B cell (primary cell): ENCODE data around the gene PREX1. TPM values are rescaled to one million over a fixed set of nuclear protein-coding genes. Genes with fewer than 3 reads are reported as not detected.

Experiments
- ATAC-seq: fragments of 200-7000 bp; cut with Tn5 transposase; one replicate; pipeline ENCODE4 v1.10.0; 2021; ENCODE audit warnings: low read depth, mild to moderate bottlenecking, moderate number of reproducible peaks, moderate library complexity
- CTCF ChIA-PET: fragments of 350-600 bp; sonication (Branson Sonifier 250); formaldehyde crosslinking; loops from one replicate; lab custom pipeline; 2021; ENCODE audit warnings: antibody characterized with exemption, inconsistent platforms; lab: Charles Lee
- POLR2A ChIA-PET: fragments of 350-600 bp; sonication (Branson Sonifier 250); formaldehyde crosslinking; loops from one replicate; lab custom pipeline; 2021; ENCODE audit warnings: antibody characterized with exemption; lab: Charles Lee
- DNase-seq: peaks from one replicate; pipeline ENCODE4 v3.0.0; 2013
- H2AFZ ChIP-seq: 2 replicates; pipeline ENCODE4 v1.6.1; 2012; ENCODE audit warnings: mild to moderate bottlenecking, low read depth, low read length; ENCODE audit not compliant: insufficient read depth, poor library complexity, severe bottlenecking
- H3K27ac ChIP-seq, 2 donors: 1 replicate in 1 of 2; 2 replicates in 1 of 2; pipeline ENCODE4 v1.5.1; 2012 to 2013; ENCODE audit warnings: low read length in 2 of 2, mild to moderate bottlenecking in 2 of 2, moderate library complexity in 1 of 2
- H3K27me3 ChIP-seq, 4 experiments: fragments of 200-600 bp in 1 of 4; sonication (generic) in 1 of 4; replicated peaks in 1 of 4; 1 replicate in 2 of 4; 2 replicates in 2 of 4; pipeline versions ENCODE4 v1.6.1 to v1.7.0; 2013 to 2016; ENCODE audit warnings: low read length in 3 of 4, mild to moderate bottlenecking in 2 of 4, mixed read lengths in 1 of 4, moderate library complexity in 1 of 4; ENCODE audit not compliant: insufficient read depth in 4 of 4, control insufficient read depth in 3 of 4; ENCODE audit errors: control extremely low read depth in 1 of 4
- H3K36me3 ChIP-seq, 2 experiments: replicated peaks in 1 of 2; 1 replicate in 1 of 2; 2 replicates in 1 of 2; pipeline versions ENCODE4 v1.6.1 to v1.7.1; 2013; ENCODE audit warnings: low read length in 1 of 2; ENCODE audit not compliant: insufficient read depth in 2 of 2, control insufficient read depth in 1 of 2; ENCODE audit errors: control extremely low read depth in 1 of 2, extremely low read depth in 1 of 2
- H3K4me1 ChIP-seq, 2 donors: fragments of 200-600 bp in 1 of 2; sonication (generic) in 1 of 2; 1 replicate in 1 of 2; 2 replicates in 1 of 2; pipeline versions ENCODE4 v1.5.1 to v1.6.1; 2013 to 2017; ENCODE audit warnings: low read length in 2 of 2; ENCODE audit not compliant: control insufficient read depth in 2 of 2, insufficient read depth in 2 of 2
- H3K4me2 ChIP-seq: replicated peaks from 2 replicates; pipeline ENCODE3; 2012; ENCODE audit warnings: mild to moderate bottlenecking, low read depth, low read length; ENCODE audit not compliant: poor library complexity, severe bottlenecking
- H3K4me3 ChIP-seq, 5 experiments: fragments of 200-600 bp in 1 of 5; sonication (generic) in 1 of 5; 1 replicate in 3 of 5; 2 replicates in 2 of 5; pipeline versions ENCODE4 v1.5.1 to v1.7.0; 2011 to 2016; ENCODE audit warnings: low read length in 4 of 5, mild to moderate bottlenecking in 4 of 5, low read depth in 2 of 5, control low read depth in 1 of 5, moderate library complexity in 1 of 5; ENCODE audit not compliant: insufficient read depth in 1 of 5; ENCODE audit errors: control extremely low read depth in 1 of 5, extremely low read depth in 1 of 5
- H3K79me2 ChIP-seq: fragments of 200-600 bp; sonication (generic); one replicate; pipeline ENCODE4 v1.6.0; 2016; ENCODE audit warnings: low read length; ENCODE audit not compliant: control insufficient read depth, insufficient read depth
- H3K9ac ChIP-seq: fragments of 200-600 bp; sonication (generic); 2 replicates; pipeline ENCODE4 v1.6.1; 2017; ENCODE audit warnings: mild to moderate bottlenecking, low read length, moderate library complexity
- H3K9me3 ChIP-seq, 3 donors: one replicate each; pipeline versions ENCODE4 v1.6.1 to v1.7.1; 2013; ENCODE audit warnings: low read length in 2 of 3; ENCODE audit not compliant: control insufficient read depth in 2 of 3, insufficient read depth in 1 of 3; ENCODE audit errors: control extremely low read depth in 1 of 3
- H4K20me1 ChIP-seq: 2 replicates; pipeline ENCODE4 v1.6.0; 2012; ENCODE audit warnings: mild to moderate bottlenecking, low read length; ENCODE audit not compliant: insufficient read depth, control insufficient read depth, poor library complexity, severe bottlenecking
- H3K27ac Mint-ChIP-seq: one replicate; pipeline ENCODE4 v1.8.0; 2021; ENCODE audit warnings: mixed read lengths
- H3K27me3 Mint-ChIP-seq: one replicate; pipeline ENCODE4 v1.8.0; 2021; ENCODE audit warnings: mixed read lengths
- H3K4me1 Mint-ChIP-seq: one replicate; pipeline ENCODE4 v1.8.0; 2021; ENCODE audit warnings: mixed read lengths
- H3K4me3 Mint-ChIP-seq: one replicate; pipeline ENCODE4 v1.8.0; 2021; ENCODE audit warnings: mixed read lengths
- H3K9me3 Mint-ChIP-seq: one replicate; pipeline ENCODE4 v1.8.0; 2022; ENCODE audit warnings: mixed read lengths; ENCODE audit not compliant: insufficient read depth
- CTCF ChIP-seq: fragments of 200-600 bp; IDR thresholded peaks from one replicate; pipeline ENCODE4 v1.8.0; 2022; ENCODE audit warnings: antibody characterized with exemption, mild to moderate bottlenecking
- EZH2 ChIP-seq: IDR thresholded peaks from 2 replicates; pipeline ENCODE4 v1.6.1; 2012; ENCODE audit warnings: borderline replicate concordance, low read depth, mild to moderate bottlenecking, moderate library complexity, low read length; ENCODE audit not compliant: insufficient read depth, poor library complexity, severe bottlenecking
- WGBS: methylation state at CpG from one replicate; pipeline ENCODE4 v1.1.5; 2013; ENCODE audit warnings: missing lambda C conversion rate; ENCODE audit not compliant: insufficient coverage; 5-methylcytosine and 5-hydroxymethylcytosine counted together
- intact Hi-C: fragments of 100-400 bp; cut with micrococcal nuclease; formaldehyde crosslinking; loops from one replicate; pipeline ENCODE4 v1.10.0; 2022
- polyA plus RNA-seq: library from polyadenylated mRNA; depleted of rRNA; stranded (reverse); fragments of >200 nt; gene quantifications from 2 replicates; pipeline ENCODE4 v1.2.3, GENCODE V29; 2012
- total RNA-seq, 2 donors: library from RNA; stranded (reverse); fragments of 120-200 nt in 1 of 2; gene quantifications; 1 replicate in 1 of 2; 2 replicates in 1 of 2; pipeline versions ENCODE4 v1.2.3 to v1.2.4, GENCODE V29; 2013 to 2022

The PREX1 gene
- total and polyA plus RNA-seq, 2 donors (not counting 1 experiment from before 2014, with no cell fraction given): 79.1 to 99.4 TPM

GRCh38 chr20:48740292-48740649, 87.5 kb downstream of the PREX1 start:
- H3K9me3 ChIP-seq: no peaks in the 10 kb centered on the region
- H3K27ac ChIP-seq: no peak overlapping the region
- peaks cover 0 to 54% of the 10 kb centered on the region in 2 experiments for H3K36me3 ChIP-seq
- H3K4me1 ChIP-seq: peaks cover 45 to 58% of the 10 kb centered on the region in 2 donors
- no peak overlapping the region for H3K4me3 ChIP-seq
- no peak overlapping the region for H2AFZ ChIP-seq
- CTCF ChIA-PET: interaction anchor here (0.9 to 1.8 kb wide), 4 partner anchors 10 to 164 kb away, joined by 3 to 8 read pairs (median 4); no protein-coding TSS in a partner anchor
- no peak overlapping the region for H3K4me2 ChIP-seq
- H3K27me3 ChIP-seq: no peaks in the 10 kb centered on the region
- Mint-ChIP-seq H3K4me3 (no peak overlapping the region), H3K27ac (no peak overlapping the region), H3K27me3 (no peaks in the 10 kb centered on the region), H3K9me3 (no peaks in the 10 kb centered on the region), H3K4me1 (peaks cover 54% of the 10 kb centered on the region)
- peaks cover 92% of the 10 kb centered on the region for H3K79me2 ChIP-seq
- ATAC-seq: no peak
- intact Hi-C loops: no loop called here
- no peak overlapping the region for H3K9ac ChIP-seq
- DNase-seq: no peak
- WGBS: 86% methylated on average over 1 of the region's 2 CpGs
- peaks cover 88% of the 10 kb centered on the region for H4K20me1 ChIP-seq
- TF ChIP-seq EZH2: no peak
- TF ChIP-seq CTCF: no peak
- POLR2A ChIA-PET: interaction anchor here (0.9 to 1.0 kb wide), 2 partner anchors 13 to 17 kb away, joined by 4 to 5 read pairs; no protein-coding TSS in a partner anchor
